ENCODE results near the gene PHF1.

PHF1 gene

DNA sequence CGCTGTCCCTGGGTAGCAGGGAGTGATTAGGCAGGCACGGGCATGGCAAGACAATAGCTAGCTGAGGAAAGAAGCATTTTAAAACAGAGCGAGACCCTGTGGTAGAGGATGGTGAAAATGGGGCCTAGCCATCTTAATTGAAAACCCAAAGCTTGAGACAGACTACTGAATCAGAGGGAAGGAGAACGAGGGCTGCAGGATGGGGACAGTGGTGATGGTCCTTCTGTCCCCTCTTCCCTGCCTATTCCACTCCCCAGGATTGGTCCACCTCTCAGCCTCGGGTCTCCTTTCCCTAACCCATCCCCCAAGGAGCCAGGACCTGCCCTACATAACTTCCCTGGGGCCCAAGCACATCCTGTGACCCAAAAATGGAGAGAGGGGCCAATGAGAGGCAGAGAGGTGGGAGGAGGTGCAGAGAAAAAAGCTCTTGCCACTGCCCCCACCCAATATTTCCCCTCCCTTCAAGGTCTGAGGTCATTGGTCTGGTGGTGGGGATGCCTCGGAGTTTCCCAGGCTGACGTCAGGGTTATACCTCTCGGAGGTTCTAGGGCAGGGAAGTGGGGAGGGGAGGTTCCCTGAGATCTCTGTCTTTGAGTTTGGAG lies 8.0 kb downstream of the PHF1 start:
- no peak for DNase-seq

DNA sequence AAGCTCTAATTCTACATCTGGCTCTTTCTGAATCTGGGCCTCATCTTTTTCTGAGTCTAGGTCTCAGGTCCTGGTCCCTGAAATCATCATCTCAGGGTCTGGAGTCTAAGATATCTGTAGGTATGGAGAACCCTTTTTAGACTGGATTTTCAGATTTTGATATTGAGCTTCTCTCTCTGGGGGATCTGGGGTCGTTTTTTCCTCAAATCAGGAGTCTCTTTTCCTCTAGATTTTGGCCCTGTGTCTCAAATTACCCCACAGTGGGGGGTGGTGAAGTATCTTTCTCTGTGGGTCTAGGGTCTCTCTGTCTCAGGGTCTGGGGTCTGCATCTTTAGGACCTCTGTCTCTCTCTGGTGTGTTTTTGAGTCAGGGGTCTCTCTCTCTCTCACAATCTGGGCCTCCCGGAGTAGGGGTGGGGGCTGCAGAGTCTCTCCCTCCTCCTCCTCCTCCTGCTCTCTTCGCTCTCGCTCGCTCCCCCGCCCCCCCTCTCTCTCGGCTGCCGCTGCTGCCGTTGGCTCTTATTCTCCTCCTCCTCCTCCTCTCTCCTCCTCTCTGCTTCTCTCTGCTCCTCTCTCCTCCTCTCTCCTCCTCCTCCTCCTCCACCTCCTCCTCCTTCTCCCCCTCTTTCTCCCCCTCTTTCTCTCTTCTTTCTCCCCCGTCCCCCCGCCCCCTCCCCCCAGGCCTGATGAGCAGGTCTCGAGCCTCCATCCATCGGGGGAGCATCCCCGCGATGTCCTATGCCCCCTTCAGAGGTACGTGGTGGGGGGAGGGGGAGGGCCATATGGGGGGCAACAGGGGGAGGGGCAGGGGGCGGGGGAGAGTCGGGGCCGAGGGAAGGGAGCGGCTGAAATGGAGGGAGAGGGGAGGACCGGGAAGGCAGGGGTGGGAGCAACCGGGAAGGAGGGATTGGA lies 9.0 kb downstream of the PHF1 start, which contains the start of gene SYNGAP1:
SYNGAP1 (plus strand) TSS at position 486 of the 911 bp plus-strand sequence; CDS start at position 686, 200 bp downstream.
- DNase-seq = no peak

DNA sequence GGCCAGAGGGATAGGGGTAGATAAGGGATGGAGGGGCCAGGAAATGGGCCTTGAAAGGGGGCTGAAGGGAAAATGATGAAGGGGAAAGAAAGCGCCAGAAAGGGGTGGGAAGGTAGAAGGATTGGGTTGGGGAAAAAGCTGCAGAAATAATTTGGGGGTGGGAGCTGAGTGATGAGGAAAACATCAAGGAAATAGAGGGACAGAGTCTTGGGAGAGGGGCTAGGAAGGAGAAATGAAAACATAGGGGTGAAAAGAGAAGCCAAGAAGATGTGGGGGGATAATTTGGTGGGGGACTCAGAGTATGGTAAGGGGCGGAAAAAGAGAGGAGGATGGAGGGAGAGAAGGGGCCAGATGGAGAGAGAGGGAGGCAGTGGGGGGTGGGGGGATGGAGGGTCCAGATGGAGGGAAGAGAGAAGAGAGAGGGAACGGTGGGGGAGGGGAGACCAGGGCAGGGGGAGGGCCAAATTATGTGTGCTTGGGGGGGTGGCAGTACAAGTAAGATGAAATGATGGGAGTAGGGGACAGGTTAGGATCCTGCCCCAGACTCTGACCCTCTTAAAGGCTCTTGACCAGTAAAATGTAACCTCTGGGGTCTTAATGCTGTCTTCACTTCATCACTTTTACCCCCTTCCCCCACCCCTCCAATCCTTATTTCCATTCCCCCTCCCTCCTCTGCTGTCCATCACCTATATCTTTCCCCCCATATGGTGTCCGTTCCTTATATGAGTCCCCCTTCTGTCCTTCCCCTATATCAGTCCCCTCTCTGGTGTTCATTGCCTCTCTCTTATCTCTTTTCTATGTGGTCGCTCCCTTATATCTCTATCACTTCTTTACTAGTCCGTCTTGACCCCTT lies 9.9 kb downstream of the PHF1 start:
- DNase-seq = no peak

DNA sequence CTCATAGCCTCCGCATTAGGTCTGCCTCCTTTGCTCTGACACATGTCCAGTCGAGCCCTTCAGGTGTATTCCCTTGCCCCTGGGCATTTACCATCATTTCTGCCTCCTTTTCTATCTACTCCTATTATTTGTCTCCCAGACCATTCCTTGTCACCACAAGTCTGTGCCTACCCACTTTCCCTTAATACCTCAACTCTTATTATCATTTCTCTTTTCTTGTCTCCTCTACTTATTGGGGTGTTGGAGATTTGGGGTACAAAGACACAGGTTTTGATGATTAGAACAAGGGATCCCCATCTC lies 10.5 kb downstream of the PHF1 start:
- no peak for DNase-seq

DNA sequence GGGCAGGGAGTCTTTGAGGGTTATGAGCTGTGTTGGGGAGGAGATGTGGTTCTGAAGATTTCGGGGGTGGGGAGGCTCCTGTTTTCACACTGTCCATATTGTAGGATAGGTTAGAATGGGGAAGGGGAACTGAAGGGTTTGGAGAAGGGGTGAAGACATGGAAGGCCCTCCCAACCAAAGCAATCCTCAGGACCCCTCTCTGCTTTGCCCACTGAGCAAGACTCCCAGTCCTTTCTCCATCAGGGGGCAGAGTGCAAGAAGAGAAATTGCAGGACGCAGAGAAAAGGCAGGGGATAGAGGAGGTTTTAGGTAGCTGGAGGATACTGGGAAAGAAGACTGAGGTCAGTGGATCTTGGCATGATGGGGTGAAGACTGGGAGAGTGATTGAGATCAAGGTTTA lies 13.0 kb downstream of the PHF1 start:
- DNase-seq = no peak

DNA sequence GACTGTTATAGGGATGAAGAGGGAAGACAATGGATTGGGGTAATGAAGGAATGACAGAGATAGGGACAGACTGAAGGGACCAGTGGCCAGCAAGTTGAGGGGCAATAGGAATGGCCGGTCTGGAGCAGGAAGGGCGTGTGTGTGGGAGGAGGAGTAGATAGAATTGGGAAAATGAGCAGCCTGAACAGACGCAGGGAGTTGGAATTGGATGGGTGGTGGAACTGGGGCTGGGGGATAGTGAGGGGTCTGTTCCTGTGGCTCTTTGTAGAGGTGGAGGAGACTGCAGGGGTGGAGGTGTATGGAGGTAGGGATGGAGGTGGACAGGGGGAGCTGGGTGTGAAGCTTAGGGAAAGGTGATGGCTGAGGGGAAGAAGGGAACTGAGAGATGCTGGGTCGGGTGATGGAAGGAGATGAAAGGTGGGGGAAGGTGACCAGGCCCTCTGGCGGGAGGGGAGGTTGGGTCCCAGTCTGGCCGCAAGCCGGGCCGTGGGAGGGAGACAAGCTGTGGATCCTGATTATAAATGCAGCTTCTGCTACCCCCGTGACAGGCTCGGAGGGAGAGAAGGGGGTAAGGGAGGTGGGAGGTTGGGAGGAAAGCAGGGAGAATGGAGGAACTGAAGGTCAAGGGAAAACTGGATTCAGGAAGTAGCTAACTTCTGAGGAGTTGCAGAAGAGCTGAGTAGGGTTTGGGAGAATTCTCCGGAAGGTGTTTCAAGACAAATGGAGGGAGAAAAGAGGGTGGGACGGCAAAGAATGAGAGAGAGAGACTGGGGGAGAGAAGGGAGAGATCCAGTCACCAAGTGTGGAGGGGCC lies 14.2 kb downstream of the PHF1 start:
- no peak for DNase-seq

DNA sequence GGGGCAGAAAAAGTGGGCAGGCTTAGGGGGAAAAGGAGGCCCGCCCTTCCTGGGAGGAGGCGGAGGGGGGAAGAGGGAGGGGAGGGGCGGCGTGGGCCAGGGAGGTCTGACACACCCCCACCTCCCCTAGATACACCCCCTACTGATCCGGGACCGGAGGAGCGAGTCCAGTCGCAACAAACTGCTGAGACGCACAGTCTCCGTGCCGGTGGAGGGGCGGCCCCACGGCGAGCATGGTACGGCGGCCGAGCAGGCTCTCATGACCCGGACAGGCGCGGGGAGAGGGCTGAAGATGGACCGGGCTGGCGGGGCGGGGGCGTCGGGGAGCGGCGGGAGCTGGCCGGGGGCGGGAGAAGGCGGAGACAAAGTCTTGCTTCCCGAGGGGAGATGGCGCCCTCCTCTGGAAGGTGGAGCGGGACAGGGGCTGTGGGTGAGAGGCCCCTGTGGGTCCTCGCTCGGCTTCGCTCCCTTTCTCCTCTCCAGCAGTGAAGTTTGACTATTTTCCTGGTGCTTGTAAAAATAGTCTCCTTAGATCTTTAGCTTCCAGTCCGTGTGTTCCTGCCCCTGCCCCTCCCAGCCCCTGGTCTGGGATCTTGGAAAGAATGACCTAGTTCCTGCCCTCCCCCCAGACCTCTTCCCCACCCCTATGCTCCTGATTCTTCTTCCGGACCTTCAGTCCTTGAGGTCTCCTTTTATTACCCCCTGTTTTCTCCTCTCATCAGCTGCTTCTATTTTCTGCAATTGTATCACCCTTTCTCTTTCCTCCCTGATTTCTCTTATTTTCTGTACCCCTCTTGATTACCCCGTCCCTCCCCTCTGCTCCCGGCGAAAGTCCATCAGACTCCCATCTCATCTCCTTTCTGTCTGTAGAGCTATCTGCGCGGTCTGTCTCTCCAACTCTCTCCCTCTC lies 15.1 kb downstream of the PHF1 start:
- DNase-seq = no peak

DNA sequence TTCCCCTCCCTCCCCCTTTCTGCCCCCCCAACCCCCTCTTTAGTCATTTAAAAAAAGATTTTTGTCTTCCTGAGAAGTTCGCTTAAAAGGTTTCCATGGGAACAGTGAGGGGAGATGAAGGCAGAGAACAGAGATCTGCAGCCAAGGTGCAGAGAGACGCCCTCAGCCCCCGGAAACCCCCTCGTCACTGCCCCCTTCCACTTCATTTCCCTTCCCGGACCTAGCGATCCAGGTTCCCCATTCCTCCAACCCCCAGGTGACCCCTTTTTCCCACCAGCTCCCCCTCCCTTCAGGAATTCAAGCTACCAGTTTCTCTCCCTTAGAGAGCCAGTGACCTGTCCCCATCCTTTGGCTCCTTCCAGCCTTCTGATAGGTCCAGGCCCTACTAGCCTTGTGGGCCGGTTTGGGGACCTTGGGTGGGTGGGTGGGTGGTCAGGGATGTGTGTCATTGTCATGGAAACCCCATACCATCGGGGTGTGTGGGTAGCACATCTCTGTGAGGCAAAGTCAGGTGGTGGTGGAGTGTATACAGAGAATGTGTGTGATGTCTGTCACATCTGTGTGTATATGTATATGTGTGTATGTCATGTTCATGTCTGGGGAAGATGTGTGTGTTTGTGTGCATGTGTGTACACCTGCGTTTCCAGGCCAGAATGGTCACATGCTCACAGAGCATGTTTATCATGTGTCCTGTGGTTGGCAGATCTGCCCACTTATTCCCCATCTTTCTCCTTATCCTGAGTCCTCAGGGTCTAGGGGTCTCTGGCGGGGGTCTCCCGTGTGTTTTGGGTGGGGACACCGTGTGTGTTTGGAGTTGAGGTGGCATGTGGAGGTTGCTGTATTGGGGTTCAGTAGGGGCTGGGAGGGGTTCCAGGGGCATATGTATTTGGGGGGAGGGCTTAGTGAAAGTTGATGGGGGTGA lies 16.0 kb downstream of the PHF1 start:
- DNase-seq = no peak

DNA sequence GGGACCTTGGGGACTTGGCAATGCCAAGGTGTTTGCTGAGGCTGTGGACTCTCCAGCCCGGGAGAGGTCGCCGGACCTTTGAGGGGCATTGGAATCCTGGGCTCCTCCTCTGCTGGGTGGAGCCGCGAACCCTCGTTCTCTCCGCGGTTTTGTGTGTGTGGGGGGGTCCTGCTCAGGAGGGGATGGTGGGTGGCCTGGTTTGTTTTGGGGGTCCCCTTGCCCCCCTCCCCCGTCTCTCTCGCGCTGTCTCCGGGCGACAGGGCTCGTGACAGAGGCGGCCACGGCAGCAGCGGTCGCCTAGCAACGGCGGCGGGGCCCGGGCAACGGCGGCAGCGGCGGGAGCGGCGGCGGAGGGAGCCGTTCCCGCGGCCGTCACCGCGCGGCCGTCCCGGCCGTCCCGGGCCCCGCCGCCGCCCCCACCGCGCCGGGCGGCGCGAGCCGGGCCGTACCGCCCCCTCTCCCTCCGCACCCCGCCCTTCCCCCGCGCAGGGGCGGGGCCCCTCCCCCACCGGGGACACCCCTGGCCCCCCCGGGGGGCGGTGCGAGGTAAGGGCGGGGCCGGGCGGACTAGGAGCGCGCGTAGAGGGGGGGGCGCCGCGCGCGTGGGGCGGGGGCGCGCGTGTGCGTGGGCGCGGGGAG lies 16.9 kb downstream of the PHF1 start:
- no peak for DNase-seq

DNA sequence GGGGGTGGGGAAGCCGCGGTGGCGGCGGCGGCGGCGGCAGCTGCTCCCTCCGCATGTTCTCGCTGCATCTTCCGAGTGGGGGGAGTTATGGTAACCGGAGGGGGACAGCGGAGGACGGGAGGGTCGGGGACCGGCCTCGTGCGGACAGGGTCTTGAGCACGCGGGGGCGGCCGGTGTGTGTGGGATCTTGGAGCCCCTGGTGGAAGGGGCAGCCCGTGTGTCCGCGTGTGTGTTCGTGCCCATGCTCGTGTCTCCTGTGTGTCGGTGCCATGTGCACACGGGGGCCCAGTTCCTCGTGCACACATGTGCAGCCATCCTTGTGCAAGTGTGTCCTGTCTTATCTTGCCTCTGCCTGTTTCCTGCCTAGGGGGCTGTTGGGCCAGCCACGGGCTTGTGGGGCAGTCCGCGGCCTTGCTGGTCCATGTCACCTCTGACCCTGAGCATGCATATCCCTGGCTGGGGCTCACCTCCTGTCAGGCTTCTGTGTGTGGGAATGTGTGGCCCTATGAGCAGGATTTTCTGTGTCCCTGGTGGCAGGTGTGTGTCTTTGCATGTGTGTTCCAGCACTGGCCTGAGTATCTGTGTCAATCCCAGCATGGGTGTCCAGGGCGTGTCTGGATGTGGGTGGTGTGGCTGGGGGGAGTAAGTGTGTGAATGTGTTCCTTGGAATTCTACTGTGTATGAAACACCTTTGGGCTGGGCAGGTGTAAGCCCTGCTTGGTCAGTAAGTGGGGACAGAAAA lies 17.6 kb downstream of the PHF1 start:
- DNase-seq = no peak

DNA sequence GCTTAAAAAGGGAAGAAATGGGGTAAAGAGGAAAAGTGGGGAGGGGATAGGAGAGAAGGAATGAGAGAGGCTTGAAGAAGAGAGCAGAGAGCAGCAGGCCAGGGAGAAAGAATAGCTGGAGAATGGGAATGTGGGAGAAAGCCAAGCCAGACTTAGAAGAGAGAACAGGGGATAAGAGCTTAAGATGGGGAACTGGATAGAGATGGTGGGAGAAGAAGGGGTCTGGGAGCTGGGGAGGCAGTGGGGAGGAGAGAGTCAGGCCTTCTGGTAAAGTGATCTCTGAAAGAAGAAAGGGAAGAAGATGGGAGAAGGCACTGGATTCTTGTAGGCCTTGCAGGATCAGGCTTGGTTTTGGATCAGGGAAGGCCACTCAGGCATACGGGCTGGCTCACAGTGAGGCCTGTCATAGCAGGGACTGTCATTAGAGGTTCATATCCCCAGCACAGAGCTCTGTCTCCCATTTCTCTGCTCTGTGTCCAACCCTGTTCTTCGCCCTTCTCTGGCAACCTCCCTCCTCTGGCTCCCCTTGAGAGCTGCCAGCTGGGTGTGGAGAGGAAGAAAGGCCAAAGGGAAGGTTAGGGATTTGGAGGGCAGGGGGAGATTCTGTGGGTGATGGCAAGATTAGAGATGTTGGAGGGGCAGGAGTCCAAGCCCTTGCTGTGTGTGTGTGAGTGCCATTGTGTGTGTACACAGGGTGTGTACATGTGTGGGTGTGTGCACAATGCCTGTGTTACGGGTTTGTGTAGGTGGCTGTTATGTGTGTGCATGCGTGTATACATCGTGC lies 18.3 kb downstream of the PHF1 start:
- DNase-seq = no peak

DNA sequence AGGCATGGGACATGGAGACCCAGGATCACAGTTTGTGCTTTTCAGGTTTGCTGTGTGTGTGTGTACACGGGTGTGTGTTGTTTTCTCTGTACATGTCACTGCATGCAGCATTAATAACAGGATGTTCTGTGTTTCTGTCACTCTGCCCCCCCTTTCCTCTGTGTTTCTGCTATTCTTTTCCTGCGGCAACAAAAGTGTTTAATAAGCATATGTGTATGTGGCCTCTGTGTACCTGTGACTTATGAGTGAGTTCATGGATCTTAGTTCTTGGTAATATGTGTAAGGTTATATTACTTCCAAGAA lies 18.9 kb downstream of the PHF1 start:
- no peak for DNase-seq

DNA sequence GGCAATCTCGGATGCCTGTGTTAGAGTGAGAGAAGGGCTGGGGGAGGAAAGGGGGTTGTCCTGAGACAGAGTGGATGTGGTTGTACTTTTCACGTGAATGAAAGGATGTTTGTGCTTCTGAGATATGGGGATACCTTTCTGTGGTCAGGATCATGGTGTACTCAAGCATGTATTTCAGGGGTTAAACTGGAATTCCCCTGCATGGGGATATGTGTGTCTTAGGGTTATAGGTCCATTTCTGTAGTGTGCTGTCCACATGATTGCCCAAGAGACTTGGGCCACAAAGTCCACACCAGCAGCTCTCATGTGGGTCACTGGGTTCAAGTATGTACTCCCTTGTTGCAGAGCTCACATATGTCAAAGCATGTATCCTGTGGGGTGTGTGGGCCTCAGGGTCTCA lies 19.5 kb downstream of the PHF1 start:
- no peak for DNase-seq

DNA sequence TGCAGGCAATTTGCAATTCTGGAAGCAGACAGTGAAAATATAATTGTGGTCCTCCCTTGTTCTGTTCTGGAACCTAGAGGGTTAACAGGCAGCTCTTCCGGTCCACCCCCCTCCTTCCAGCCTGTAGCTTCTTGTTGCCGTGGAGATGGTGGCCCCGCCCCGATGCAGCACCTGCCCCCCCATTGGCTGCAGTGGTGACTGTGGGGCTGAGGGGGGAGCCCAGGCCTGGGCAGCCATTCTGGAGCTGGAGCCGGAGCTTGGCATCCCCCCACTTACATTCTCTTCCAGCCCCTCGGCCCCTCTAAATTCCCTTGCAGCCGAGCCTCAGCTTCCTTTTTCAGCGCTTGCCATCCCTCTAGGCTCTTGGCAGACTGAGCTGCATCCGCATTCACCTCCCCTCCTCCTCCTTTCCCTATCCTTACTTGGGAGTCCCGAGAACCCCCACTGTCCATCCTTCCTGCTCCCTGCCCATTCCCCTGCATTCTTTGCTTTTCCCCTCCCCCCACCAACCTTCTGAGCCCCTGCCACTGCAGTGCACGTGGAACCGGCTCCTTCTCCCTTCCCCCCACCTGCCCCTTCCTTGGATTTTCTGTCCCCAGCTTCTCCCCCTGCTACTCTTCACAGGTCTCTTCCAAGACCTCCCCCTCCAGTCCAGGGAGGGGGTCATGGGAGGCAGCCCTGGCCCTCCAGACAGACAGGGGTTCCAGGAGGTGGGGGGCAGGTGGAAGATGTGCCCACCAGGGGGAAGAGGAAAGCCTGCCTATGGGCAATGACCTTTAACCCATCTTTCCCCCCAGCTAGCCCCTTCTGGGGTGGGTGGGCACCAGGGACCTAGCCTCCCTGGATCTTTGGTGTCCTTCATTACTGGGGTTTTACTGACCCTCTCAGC lies 20.4 kb downstream of the PHF1 start:
- no peak for DNase-seq

DNA sequence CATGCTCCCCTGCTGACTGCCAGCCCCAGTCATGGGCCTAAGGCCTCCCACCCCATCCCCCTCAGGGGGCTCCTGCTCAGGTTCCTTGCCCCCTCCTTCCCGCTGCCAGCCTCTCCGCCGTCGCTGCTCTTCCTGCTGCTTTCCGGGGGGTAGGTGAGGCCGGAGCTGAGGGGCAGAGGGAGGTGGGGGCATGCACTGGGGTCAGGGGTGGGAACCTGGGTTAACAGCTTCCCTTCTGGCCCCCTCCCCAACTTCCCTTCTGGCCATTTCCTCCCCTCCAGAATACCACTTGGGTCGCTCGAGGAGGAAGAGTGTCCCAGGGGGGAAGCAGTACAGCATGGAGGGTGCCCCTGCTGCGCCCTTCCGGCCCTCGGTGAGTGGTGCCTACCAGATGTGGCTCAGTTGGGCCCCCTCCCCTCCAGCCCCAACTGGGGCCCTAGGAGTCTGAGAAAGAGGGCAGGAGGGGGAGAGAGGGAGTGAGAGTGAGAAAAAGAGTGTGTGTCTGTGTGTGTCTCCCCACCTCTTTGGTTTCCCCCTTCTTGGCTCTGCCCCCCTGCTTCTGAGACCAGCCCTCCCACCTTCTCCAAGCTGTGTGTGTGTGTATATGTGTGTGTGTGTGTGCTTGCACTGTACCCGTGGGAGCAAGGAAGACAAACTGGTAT lies 21.2 kb downstream of the PHF1 start:
- DNase-seq = no peak

DNA sequence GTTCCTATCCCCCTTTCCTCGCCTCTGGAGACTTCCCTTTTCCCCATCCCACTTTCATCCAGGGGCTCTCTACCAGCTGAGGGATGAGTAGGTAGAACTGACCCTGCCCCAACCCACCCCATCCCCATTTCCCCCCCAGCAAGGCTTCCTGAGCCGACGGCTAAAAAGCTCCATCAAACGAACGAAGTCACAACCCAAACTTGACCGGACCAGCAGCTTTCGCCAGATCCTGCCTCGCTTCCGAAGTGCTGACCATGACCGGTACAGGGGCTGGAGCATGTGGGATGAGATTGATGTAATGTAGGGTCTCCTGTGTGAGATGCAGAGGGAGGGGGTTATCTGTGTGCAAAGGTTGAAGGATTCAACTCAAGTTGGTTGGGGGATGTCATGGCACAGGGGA lies 21.7 kb downstream of the PHF1 start:
- DNase-seq = no peak

DNA sequence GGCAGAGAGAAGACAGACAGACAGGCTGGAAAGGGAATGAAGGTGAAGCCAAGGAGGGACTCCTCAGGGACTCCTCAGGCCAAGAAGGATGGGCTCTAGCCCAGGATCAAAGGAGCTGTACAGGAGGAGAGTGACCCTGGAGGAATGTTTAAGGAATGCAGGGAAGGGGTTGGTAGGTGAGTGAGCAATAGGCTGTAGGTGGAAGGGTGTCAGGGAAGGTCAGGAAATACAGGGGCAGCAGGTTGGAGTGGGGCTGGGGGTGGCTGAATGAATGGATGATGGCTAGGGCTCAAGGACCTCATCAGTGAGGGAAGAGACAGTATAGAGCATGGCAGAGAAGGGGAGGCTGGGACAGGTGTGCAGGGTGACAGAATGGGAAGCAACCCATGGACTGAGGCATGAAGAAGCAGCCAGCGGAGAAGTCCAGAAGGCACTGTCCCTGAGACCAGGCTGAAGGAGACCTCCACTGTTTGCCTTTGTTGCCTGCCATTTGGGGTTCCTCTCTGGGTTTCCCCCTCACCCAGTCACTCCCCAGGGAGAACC lies 22.3 kb downstream of the PHF1 start:
- DNase-seq = no peak

Measured in cerebellar nuclear complex (tissue), 1 donor.